SK-N-SH treated with all-trans-retinoic acid at 6 μM for 48 hours (cell line): ENCODE results near the gene AVEN.

Experiments
- ARNTL ChIP-seq: fragments of 450-650 bp; formaldehyde crosslinking; IDR thresholded peaks from 2 replicates; pipeline ENCODE4 v1.5.0; 2020; ENCODE audit warnings: low read depth, mild to moderate bottlenecking, moderate library complexity, borderline replicate concordance
- PPARA ChIP-seq: fragments of 250-450 bp; sonication (Bioruptor Pico); IDR thresholded peaks from 2 replicates; pipeline ENCODE4 v1.5.0; 2020; ENCODE audit warnings: mild to moderate bottlenecking, borderline replicate concordance
- RARB ChIP-seq: fragments of 250-450 bp; sonication (Bioruptor Pico); IDR thresholded peaks from 2 replicates; pipeline ENCODE4 v1.8.0; 2021; ENCODE audit warnings: mild to moderate bottlenecking, moderate library complexity
- TOX ChIP-seq: fragments of 250-450 bp; sonication (Bioruptor Pico); IDR thresholded peaks from 2 replicates; pipeline ENCODE4 v1.8.0; 2021; ENCODE audit warnings: mild to moderate bottlenecking, moderate library complexity, borderline replicate concordance
- ZNF565 ChIP-seq: fragments of 450-650 bp; formaldehyde crosslinking; conservative IDR thresholded peaks from 2 replicates; pipeline ENCODE4 v1.5.0; 2020; ENCODE audit warnings: low read depth, mild to moderate bottlenecking, moderate library complexity
- TF ChIP-seq, protein P1 (sequence below): fragments of 250-450 bp; sonication (Bioruptor Pico); IDR thresholded peaks from 2 replicates; pipeline ENCODE4 v1.8.0; 2020; ENCODE audit warnings: mild to moderate bottlenecking, moderate library complexity, borderline replicate concordance
- TF ChIP-seq, protein P2 (sequence below): fragments of 250-450 bp; sonication (Bioruptor Pico); IDR thresholded peaks from 2 replicates; pipeline ENCODE4 v1.8.0; 2021; ENCODE audit warnings: low read depth, mild to moderate bottlenecking, moderate library complexity, borderline replicate concordance
- TF ChIP-seq, protein P3 (sequence below): fragments of 250-450 bp; sonication (Bioruptor Pico); IDR thresholded peaks from 2 replicates; pipeline ENCODE4 v1.5.1; 2020; ENCODE audit warnings: low read depth, mild to moderate bottlenecking, moderate library complexity

DNA sequence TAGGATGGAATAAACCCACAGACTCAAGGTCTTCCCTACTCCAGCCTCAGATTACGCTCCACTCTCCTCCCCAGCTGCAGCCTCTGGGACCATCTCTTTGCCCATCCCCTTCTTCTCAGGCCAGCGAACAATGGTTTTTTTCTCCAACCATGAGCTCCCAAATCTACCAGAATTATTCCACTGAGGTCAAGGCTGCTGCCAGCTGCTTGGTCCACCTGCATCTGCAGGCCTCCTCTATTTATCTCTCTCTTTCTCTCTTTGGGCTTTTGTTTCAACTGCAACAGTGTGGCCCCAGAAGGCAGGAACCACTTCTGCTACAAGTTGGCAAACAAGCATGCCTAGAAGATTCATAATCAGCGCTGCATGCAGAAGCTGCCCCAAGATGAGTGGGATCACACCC is 51.6 kb downstream of the AVEN start:
- TF ChIP-seq PPARA (CRISPR knock-in tag) (no peak), TOX (CRISPR knock-in tag) (no peak), ZNF565 (CRISPR knock-in tag) (no peak), ARNTL (no peak), RARB (CRISPR knock-in tag) (no peak)
- TF ChIP-seq, protein P1, sequence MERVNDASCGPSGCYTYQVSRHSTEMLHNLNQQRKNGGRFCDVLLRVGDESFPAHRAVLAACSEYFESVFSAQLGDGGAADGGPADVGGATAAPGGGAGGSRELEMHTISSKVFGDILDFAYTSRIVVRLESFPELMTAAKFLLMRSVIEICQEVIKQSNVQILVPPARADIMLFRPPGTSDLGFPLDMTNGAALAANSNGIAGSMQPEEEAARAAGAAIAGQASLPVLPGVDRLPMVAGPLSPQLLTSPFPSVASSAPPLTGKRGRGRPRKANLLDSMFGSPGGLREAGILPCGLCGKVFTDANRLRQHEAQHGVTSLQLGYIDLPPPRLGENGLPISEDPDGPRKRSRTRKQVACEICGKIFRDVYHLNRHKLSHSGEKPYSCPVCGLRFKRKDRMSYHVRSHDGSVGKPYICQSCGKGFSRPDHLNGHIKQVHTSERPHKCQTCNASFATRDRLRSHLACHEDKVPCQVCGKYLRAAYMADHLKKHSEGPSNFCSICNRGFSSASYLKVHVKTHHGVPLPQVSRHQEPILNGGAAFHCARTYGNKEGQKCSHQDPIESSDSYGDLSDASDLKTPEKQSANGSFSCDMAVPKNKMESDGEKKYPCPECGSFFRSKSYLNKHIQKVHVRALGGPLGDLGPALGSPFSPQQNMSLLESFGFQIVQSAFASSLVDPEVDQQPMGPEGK (CRISPR knock-in tag) = no peak
- TF ChIP-seq, protein P2, sequence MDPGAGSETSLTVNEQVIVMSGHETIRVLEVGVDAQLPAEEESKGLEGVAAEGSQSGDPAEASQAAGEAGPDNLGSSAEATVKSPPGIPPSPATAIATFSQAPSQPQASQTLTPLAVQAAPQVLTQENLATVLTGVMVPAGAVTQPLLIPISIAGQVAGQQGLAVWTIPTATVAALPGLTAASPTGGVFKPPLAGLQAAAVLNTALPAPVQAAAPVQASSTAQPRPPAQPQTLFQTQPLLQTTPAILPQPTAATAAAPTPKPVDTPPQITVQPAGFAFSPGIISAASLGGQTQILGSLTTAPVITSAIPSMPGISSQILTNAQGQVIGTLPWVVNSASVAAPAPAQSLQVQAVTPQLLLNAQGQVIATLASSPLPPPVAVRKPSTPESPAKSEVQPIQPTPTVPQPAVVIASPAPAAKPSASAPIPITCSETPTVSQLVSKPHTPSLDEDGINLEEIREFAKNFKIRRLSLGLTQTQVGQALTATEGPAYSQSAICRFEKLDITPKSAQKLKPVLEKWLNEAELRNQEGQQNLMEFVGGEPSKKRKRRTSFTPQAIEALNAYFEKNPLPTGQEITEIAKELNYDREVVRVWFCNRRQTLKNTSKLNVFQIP (CRISPR knock-in tag) = no peak
- TF ChIP-seq, protein P3, sequence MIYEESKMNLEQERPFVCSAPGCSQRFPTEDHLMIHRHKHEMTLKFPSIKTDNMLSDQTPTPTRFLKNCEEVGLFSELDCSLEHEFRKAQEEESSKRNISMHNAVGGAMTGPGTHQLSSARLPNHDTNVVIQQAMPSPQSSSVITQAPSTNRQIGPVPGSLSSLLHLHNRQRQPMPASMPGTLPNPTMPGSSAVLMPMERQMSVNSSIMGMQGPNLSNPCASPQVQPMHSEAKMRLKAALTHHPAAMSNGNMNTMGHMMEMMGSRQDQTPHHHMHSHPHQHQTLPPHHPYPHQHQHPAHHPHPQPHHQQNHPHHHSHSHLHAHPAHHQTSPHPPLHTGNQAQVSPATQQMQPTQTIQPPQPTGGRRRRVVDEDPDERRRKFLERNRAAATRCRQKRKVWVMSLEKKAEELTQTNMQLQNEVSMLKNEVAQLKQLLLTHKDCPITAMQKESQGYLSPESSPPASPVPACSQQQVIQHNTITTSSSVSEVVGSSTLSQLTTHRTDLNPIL (CRISPR knock-in tag) = no peak
